NK-92 (cell line): ENCODE measurements around the gene CYB5R3.
"Not testable (repeated sequence)": the region's sequence is repeated elsewhere in the genome, so short reads cannot be mapped to it uniquely, and the experiment has no call there.

Source experiments
- DNase-seq: peaks from one replicate; lab custom pipeline; 2025; ENCODE audit not compliant: unreplicated experiment; lab: John Stamatoyannopoulos, UW

CYB5R3 gene

GRCh38 chr22:42575996-42576574, 73.1 kb downstream of the CYB5R3 start:
- DNase-seq = not testable (repeated sequence)

GRCh38 chr22:42574468-42574867, 74.7 kb downstream of the CYB5R3 start:
- DNase-seq = not testable (repeated sequence)

GRCh38 chr22:42574046-42574445, 75.1 kb downstream of the CYB5R3 start:
- DNase-seq = not testable (repeated sequence)

GRCh38 chr22:42571068-42571467, 78.1 kb downstream of the CYB5R3 start:
- DNase-seq = not testable (repeated sequence)

DNA sequence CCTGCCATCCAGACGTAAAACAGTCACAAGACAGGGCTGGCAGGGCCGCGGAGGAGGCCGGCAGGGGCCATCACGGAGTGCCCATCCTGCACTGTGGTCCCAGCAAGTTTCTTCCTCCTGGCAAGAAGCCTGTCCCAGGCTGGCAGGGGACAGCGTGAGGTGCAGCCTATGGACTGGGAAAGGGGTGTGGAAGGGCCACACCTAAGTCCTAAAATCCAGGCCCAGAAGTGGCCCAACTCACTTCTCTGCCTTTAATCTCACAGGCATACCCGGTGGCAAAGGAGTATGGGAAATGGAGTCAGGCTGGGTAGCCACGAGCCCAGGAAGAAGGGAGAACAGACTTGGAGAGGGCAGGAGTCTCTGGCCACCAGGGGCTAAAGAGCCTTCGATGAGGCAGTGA, 78.6 kb downstream of the CYB5R3 start:
- DNase-seq = not testable (repeated sequence)

DNA sequence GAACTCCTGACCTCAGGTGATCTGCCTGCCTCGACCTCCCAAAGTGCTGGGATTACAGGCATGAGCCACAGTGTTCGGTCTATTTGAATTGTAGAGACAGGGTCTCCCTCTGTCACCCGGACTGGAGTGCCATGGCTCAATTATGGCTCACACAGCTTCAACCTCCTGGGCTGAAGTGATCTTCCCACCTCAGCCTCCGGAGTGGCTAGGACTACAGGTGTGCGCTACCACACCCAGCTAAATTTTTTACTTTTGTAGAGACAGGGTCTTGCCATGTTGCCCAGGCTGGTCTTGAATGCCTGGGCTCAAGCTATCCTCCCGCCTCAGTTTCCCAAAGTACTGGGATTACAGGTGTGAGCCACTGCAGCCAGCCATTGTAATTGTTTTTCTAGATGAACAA, 81.2 kb downstream of the CYB5R3 start:
- DNase-seq = not testable (repeated sequence)
